GM19193 (cell line): ENCODE data around the gene POC1B.

Source experiments
- POLR2A ChIP-seq: IDR thresholded peaks from 4 replicates; pipeline ENCODE4 v1.6.1; 2011; ENCODE audit not compliant: insufficient read depth, insufficient read length; ENCODE audit errors: extremely low read depth

Gene POC1B

DNA sequence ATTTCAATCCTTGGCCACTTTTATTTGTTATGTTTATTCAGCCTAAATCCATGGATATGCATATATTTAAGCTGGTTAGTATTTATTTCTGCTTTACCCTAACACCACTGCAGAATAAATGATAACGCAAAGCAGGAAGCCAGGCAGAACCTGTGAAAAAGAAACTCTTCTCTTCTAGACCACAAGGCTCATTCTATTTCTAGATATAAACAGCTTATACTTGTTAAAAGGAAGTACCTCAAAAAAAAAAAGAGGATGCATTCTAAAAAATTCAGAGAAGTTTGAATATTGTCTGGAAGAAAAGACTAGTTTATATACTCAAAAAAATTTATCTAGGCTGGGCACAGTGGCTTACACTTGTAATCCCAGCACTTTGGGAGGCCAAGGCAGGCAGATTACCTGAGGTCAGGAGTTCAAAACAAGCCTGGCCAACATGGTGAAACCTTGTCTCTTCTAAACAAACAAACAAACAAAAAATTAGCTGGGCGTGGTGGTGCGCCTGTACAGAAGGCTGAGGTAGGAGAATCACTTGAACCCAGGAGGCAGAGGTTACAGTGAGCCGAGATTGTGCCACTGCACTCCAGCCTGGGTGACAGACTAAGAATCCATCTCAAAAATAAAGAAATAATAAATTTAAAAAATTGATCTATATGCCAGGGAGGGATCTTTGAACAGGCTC, 57.1 kb downstream of the POC1B start:
- TF ChIP-seq POLR2A = no peak

- TF ChIP-seq POLR2A = no peak
These were observed 57.8 kb downstream of the POC1B start for GRCh38 chr12:89468017-89468416.

- TF ChIP-seq POLR2A = no peak
These were observed 60.8 kb downstream of the POC1B start for GRCh38 chr12:89464974-89465592.

GRCh38 chr12:89461649-89462612, 63.9 kb downstream of the POC1B start:
- TF ChIP-seq POLR2A = no peak

- TF ChIP-seq POLR2A = no peak
These were observed 64.7 kb downstream of the POC1B start for GRCh38 chr12:89461190-89461589.

DNA sequence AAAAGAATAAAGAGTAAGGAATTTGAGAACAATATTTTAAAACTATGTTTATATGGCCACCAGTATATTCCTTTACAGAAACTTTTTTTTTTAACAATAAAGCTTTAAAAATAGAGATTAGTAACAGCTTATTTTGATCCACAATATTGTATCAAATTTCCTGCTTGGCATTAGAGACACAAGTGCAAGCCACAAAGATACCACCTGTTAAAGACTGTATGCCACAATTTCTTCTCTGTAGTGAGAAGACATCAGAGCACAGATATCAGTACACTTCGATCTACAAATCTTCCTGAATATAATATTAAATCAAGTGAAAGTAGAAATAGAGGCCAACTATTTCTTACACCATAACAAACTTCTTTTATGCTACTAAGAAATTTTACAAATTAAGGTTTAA, 69.3 kb downstream of the POC1B start:
- TF ChIP-seq POLR2A = no peak

- TF ChIP-seq POLR2A = no peak
These were observed 71.6 kb downstream of the POC1B start for GRCh38 chr12:89454080-89454848.

- TF ChIP-seq POLR2A = no peak
These were observed 72.5 kb downstream of the POC1B start for GRCh38 chr12:89453121-89453978.

GRCh38 chr12:89451841-89452251, 74.0 kb downstream of the POC1B start:
- no peak for TF ChIP-seq POLR2A

- no peak for TF ChIP-seq POLR2A
These were observed 74.9 kb downstream of the POC1B start for GRCh38 chr12:89450907-89451306.

GRCh38 chr12:89448951-89449371, 76.9 kb downstream of the POC1B start:
- no peak for TF ChIP-seq POLR2A

- TF ChIP-seq POLR2A = no peak
These were observed 77.3 kb downstream of the POC1B start for GRCh38 chr12:89448526-89448925.

DNA sequence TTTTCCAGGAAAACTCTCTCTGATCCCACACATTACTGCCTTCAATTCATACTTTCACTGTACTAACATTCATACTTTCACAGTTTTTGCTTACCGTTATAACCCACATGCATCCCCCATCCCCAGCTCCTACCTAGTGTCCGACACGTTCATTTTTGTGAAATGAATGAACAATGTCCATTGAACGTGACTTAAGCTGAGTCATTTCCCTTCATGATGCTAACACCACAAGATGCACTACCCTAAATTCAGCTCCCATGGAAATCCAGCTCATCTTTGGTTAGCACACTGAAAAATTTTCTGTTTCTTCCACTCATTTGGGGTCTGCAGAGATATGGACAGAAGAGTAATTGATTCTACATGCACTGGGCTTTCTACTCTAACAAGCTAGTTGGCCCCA, 85.9 kb downstream of the POC1B start:
- TF ChIP-seq POLR2A = no peak

- TF ChIP-seq POLR2A = no peak
These were observed 88.6 kb downstream of the POC1B start for GRCh38 chr12:89437231-89437630.
